ENCODE results near the gene NCAM2.

DNA sequence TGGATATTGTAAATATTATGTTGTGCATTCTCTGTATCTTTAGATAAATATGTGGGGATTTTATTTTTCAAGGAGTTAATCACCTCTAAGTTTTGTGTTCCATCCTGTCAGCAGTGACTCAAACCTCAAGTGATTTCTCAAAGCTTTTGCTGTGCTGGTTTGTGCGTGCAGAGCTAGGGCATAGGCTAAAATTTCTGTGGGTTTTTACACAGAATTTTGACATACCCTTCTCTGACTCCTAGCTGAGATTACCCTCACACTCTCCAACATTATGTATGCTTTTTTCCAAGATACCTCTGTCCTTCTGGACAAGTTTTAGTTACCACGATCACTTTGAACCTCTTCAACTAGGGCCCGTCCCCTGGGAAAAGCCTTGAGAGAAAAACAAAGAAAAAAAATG lies 384.9 kb downstream of the NCAM2 start:
- TF ChIP-seq, protein P1, sequence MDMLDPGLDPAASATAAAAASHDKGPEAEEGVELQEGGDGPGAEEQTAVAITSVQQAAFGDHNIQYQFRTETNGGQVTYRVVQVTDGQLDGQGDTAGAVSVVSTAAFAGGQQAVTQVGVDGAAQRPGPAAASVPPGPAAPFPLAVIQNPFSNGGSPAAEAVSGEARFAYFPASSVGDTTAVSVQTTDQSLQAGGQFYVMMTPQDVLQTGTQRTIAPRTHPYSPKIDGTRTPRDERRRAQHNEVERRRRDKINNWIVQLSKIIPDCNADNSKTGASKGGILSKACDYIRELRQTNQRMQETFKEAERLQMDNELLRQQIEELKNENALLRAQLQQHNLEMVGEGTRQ (IDR thresholded peaks at IDR 0.05; ENCODE audit: low read length) = no peak
- TF ChIP-seq CTCF (IDR thresholded peaks at IDR 0.05; ENCODE audit: control extremely low read depth in 1 of 3, insufficient read depth in 1 of 3, low read depth in 1 of 3, low read length in 3 of 3) (no peak), ASH2L (IDR thresholded peaks at IDR 0.05; ENCODE audit: low read length) (no peak), CHD1 (IDR thresholded peaks at IDR 0.05; ENCODE audit: low read depth, low read length) (no peak), NRF1 (IDR thresholded peaks at IDR 0.05; ENCODE audit: low read depth, low read length) (no peak), SP4 (IDR thresholded peaks at IDR 0.05; ENCODE audit: low read length) (no peak), CEBPB (IDR thresholded peaks at IDR 0.05; ENCODE audit: low read depth, low read length) (no peak), TAF1 (IDR thresholded peaks at IDR 0.05; ENCODE audit: low read depth, low read length) (no peak), EP300 (IDR thresholded peaks at IDR 0.05; ENCODE audit: borderline replicate concordance in 1 of 2, low read depth in 2 of 2, low read length in 2 of 2) (no peak), JUND (IDR thresholded peaks at IDR 0.05; ENCODE audit: low read length) (no peak)
